Measurements from ENCODE around the gene R3HDM4. TPM values are rescaled to one million over a fixed set of nuclear protein-coding genes. Genes with fewer than 3 reads are reported as not detected.
A peak's percentile ranks its signal among the peaks of the same experiment; 100 is the strongest.

The R3HDM4 gene
- total RNA-seq, 1 donor from 2014 or later: 46.0 TPM

GRCh38 chr19:917323-918151 lies 4.5 kb upstream of the R3HDM4 start, which contains the start of gene KISS1R:
Gene KISS1R (plus strand): TSS chr19:917333. CDS start chr19:917503, 170 bp downstream.
- Histone ChIP-seq H3K27me3 (ENCODE audit: low read depth) (peaks cover 57% of the 10 kb centered on the region), H3K4me3 (peak within 1 kb of the TSS; percentile 47), H3K27ac (no peak within 1 kb of the TSS), H3K36me3 (no peaks in the 10 kb centered on the region), H3K4me1 (peaks cover 39% of the 10 kb centered on the region), H3K9me3 (no peaks in the 10 kb centered on the region)
- peak; percentile 35 to 37 for ATAC-seq
- TF ChIP-seq, protein P1, sequence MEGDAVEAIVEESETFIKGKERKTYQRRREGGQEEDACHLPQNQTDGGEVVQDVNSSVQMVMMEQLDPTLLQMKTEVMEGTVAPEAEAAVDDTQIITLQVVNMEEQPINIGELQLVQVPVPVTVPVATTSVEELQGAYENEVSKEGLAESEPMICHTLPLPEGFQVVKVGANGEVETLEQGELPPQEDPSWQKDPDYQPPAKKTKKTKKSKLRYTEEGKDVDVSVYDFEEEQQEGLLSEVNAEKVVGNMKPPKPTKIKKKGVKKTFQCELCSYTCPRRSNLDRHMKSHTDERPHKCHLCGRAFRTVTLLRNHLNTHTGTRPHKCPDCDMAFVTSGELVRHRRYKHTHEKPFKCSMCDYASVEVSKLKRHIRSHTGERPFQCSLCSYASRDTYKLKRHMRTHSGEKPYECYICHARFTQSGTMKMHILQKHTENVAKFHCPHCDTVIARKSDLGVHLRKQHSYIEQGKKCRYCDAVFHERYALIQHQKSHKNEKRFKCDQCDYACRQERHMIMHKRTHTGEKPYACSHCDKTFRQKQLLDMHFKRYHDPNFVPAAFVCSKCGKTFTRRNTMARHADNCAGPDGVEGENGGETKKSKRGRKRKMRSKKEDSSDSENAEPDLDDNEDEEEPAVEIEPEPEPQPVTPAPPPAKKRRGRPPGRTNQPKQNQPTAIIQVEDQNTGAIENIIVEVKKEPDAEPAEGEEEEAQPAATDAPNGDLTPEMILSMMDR (IDR thresholded peaks at IDR 0.05): peak; percentile 52
- intact Hi-C loops (cut with DNase I): no loop called here
- DNase-seq: peak; percentile 75

DNA sequence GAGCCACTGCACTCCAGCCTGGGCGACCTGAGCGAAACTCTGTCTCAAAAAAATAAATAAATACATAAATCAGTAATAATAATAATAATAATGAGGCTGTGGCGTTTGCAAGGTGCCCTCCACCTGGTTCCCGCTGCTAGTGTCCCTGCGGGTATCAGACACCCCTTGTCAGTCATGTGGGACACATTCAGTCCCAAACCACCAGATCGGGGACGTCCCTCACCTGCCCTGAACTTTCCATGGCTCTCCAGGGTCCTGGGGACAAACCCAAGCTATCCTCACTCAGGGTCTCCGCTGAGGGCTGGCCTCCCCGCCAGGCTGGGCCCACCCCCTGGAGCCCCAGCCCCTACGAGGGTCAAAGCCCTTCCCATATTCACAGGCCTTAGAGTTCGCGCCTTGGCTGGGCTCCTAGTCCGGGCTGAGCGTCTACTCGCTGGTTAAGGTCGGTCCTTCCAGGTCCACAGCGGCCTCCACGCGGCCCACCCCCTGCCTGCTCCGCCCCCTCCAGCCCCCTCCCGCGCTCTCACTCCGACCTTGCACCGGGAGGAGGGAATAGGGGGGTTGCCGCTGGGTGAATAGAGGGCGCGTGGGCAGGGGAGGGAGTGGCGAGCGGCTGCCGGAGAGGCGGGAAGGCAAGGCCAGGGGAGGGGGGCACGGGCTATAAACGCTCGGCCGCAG lies 3.8 kb upstream of the R3HDM4 start:
- peak overlapping the region; percentile 47 for H3K4me3 ChIP-seq
- ATAC-seq (peak in 1 of 2 donors; percentile 3), DNase-seq (no peak)
- H3K36me3 ChIP-seq: no peaks in the 10 kb centered on the region
- H3K27ac ChIP-seq: no peak overlapping the region
- H3K4me1 ChIP-seq: peaks cover 39% of the 10 kb centered on the region
- H3K27me3 ChIP-seq (ENCODE audit: low read depth): peaks cover 57% of the 10 kb centered on the region
- intact Hi-C loops (cut with DNase I): no loop called here
- H3K9me3 ChIP-seq: no peaks in the 10 kb centered on the region
- TF ChIP-seq, protein P1 (IDR thresholded peaks at IDR 0.05): no peak

- Histone ChIP-seq H3K27ac (peak overlapping the region; percentile 96), H3K4me1 (peaks cover 42% of the 10 kb centered on the region), H3K9me3 (no peaks in the 10 kb centered on the region), H3K36me3 (no peaks in the 10 kb centered on the region), H3K4me3 (peak overlapping the region; percentile 79), H3K27me3 (ENCODE audit: low read depth) (peaks cover 19% of the 10 kb centered on the region)
- intact Hi-C loops (cut with DNase I): no loop called here
- ATAC-seq (no peak), DNase-seq (no peak)
- TF ChIP-seq, protein P1 (IDR thresholded peaks at IDR 0.05): no peak
Observed at GRCh38 chr19:912181-913079, 589 bp downstream of the R3HDM4 start.

- Histone ChIP-seq H3K4me1 (peaks cover 36% of the 10 kb centered on the region), H3K4me3 (no peak overlapping the region), H3K9me3 (no peaks in the 10 kb centered on the region), H3K27ac (no peak overlapping the region), H3K36me3 (no peaks in the 10 kb centered on the region), H3K27me3 (ENCODE audit: low read depth) (peaks cover 8% of the 10 kb centered on the region)
- DNase-seq: no peak
- intact Hi-C loops (cut with DNase I): no loop called here
- no peak for ATAC-seq
- TF ChIP-seq, protein P1 (IDR thresholded peaks at IDR 0.05): no peak
Observed at GRCh38 chr19:911197-912033, 1.6 kb downstream of the R3HDM4 start.

Measured in lower lobe of right lung (tissue), 2 donors.